Stimulated activated CD4-positive, alpha-beta T cell treated with anti-CD3 and anti-CD28 coated beads, Interleukin-12 subunit alpha, Interleukin-12 subunit beta, amount 100 ng/mL, for 48 hours (primary cell): Measurements from ENCODE around the gene ZBTB40.
A peak's percentile ranks its signal among the peaks of the same experiment; 100 is the strongest.

Experiments used
- DNase-seq, 3 donors: peaks; one replicate each; pipeline ENCODE4 v3.0.0-alpha.2; 2020; ENCODE audit warnings: low read depth in 2 of 3, low spot score in 1 of 3

Gene ZBTB40

DNA sequence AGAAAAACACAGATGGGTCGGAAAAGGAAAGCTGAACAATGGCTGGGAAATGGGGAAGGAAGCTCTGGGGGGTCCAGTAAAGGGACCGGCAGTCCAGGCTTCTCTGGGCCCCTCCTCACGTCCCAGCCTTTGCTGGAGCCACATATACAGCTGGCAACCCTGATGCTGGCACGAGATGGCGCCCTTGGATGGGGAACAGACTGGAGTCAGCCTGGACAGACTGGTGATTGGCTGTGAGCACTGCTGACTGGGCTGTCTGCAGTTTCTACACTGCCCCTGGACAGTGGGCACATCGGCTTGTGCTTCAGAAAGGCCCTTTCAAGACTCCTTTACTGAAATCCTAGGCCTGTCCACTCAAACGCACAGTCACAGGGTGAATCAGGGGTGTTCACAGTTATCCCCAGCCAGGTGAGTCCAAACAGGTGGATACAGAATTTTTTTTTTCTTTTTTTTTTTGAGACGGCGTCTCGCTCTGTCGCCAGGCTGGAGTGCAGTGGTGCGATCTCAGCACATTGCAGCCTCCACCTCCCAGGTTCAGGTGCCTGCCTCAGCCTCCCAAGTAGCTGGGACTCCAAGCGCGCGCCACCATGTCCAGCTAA lies 31.1 kb upstream of the ZBTB40 start:
- peak; percentile 38 to 51 (median 40) for DNase-seq

DNA sequence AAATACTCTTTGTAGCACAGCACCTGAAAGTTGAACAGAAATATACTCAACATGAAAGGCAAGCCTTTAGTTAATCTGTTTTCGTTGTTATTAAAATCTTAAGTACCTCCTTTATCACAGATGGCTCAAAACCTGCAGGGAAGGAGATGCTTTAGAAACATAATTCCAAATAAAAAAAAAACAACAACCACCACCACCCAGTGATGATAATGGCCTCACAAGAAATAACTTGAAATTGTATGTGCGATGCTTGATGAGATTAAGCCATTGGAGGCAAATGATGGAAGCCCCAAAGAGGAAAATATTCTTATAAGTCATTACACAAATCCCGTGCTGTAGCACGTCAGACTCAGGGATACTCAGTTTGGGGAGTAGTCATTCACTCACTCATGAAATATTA lies 24.9 kb upstream of the ZBTB40 start:
- DNase-seq = no peak

DNA sequence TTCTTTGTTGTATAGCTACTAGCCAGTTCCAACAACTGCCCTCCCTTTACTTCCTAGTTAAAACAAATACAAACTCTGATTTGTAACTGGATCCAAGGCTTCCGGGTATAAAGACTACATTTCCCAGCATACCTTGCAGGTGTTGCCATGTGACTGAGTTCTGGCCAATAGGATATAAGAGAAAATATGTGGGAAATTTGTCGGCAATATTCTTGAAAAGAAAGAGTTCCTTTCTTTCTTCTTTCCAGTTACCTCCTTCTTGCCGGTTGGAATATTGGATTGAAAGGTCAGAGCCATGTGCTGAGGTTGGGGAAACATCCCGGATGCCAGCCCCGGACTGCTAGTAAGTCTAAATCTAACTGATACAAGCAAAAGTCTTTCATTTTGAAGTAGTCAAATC lies 23.0 kb upstream of the ZBTB40 start:
- DNase-seq = peak in 1 of 3 donors; percentile 27

DNA sequence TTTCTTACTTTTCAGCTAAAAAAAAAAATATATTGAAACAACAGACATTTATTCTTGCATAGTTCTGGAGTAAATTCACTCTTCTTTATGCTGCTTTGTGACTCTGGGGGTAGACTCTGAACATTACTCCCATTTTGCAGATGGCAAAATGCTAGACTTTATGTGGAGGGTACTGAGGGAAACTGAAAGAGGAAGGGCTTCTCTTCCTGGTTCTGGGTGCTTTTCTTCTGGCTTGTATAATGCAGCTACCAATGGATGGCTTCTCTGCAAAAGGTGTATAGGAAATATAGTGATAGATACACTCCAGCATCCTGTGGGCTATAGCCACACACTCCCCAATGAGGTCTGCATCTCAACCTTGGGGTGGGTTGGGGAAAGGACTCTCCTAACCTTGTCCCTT lies 19.7 kb upstream of the ZBTB40 start:
- no peak for DNase-seq

DNA sequence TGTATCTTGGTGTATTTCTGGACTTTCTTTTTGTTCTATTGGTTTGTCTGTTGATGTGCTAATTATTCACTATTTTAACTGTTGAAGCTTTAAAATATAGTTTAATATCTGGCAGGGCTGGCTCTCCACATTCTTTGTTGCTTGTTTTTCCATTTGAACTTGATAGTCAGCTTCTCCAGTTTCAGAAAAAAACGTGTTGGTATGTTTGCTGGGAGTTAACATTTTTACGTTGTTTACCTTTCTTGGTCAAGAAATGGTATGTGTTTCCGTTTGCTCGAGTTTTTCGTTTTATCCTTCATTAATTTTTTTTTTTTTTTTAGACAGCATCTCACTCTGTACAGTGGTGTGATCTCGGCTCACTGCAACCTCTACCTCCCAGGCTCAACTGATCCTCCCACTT lies 16.9 kb upstream of the ZBTB40 start:
- no peak for DNase-seq

DNA sequence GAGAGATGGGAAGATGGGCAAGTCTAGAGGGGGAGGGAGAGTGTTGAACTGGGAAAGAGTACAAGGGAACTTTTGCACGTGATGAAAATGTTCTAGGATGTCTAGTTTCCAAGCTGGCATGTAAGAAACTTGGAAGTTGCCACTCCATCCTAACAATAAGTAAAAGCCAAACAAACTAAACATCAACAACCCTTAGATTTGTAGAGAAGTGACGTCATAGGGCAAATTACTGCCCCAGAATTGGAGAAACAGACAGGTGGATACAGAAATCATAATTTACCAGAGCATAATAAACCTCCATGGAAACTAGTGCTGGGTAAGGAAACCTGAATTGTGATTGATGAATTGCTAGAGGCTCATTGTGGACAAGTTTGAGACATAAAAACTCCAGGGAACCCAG lies 14.7 kb upstream of the ZBTB40 start:
- no peak for DNase-seq

DNA sequence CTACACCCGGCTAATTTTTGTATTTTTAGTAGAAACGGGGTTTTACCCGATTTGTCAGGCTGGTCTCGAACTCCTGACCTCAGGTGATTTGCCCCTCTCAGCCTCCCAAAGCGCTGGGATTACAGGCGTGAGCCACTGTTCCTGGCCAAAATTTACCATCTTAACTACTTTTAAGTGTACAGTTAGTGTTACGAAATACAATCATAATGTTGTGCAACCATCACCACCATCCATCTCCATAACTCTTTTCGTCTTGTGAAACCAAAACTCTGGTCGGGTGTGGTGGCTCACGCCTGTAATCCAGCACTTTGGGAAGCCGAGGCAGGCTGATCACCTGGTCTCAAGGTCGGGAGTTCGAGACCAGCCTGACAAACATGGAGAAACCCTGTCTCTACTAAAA lies 14.1 kb upstream of the ZBTB40 start:
- no peak for DNase-seq

DNA sequence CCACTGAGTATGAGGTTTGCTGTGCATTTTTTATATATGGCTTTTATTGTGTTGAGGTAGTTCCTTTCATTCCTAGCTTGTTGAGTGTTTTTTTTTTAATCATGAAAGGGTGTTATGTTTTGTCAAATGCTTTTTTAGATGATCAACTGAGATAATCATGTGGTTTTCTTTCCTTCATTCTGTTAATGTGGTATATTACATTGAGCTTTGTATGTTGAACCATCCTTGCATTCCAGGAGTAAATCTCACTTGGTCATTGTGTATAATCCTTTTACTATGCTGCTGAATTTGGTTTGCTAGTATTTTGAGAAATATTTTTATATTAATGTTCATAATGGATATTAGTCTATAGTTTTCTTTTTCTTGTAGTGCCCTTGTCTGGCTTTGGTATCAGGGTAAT lies 11.1 kb upstream of the ZBTB40 start:
- DNase-seq = no peak

DNA sequence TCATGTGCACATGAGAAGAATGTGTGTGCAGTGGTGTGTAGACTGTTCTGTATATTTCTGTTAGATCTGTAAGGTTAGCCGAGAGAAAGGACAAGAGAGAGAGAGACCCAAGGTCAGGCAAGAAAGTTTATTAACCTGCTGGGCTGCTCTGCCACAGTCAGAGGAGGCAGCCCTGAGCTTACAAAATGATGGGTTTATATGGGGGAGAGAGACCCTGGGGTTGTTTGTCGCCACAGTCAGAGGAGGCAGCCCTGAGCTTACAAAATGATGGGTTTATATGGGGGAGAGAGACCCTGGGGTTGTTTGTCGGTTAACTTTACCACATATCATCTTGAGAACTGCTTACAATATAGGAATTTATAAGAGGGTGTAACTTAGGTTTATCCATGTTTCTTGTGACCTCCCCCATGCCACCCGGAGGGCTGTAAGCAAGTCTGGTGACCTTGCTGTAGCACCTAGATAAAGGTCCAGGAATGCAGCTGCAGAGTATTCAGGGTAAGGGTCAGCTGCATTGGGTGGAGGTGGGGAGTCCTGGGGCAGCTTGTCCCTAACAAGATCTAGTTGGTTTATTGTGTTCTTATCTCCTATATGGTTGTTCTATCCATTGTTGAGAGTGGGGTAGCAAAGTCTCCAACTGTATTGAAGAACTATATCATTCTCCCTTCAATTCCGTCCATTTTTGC lies 9.3 kb upstream of the ZBTB40 start:
- no peak for DNase-seq

DNA sequence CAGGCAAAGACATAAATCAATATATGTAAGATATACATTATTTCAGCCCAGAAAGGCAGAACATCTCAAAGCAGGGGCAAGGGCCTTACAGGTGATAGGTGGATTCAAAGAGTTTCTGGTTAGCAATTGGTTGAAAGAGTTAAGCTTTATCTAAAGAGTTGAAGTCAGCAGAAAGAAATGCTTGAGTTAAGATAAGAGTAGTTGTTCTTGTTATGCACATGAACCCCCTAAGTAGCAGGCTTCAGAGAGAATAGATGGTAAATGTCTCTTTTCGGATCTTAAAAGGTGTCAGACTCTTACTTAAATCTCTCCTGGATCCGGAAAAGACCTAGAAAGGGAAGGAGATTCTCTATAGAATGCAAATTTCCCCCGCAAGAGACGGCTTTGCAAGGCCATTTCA lies 8.3 kb upstream of the ZBTB40 start:
- DNase-seq = no peak

DNA sequence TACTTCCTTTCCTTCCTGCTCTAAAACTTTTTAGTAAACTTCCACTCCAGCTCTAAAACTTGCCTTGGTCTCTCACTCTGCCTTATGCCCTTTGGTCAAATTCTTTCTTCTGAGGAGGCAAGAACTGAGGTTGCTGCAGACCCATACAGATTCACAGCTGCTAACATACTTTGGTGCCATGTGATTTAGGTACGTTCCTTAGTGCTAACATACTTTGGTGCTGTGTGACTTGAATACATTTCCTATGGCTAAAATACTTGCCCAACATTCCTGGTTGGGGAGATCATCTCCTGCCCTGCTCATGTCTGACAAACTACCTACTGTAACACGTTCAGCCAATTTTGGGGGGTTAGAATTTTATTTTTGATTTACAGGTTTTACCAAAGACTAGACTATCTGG lies 6.8 kb upstream of the ZBTB40 start:
- DNase-seq = no peak

DNA sequence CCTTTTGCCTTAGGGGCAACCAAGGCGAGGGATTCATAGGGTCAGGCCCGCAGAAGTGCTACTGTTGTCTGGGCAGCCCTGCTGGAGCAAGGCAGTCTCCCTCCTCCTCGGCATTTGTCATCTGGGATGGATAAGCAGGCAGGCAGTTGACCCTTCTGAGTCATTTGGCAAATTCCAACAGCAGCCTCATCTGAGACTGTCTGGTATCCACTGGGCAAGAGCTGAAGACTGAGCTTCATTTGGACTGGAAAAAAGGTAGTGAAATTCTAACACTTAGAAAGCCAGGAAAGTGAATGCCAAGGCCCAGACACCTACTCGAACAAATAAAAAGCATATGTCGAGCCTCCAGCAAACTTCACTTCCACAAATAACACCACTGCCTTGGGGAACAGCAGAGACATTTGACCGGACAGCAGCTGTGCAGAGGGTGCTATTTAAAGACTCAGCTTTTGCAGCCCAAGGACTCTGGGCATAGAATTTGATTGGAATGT lies 4.0 kb upstream of the ZBTB40 start:
- DNase-seq = no peak

DNA sequence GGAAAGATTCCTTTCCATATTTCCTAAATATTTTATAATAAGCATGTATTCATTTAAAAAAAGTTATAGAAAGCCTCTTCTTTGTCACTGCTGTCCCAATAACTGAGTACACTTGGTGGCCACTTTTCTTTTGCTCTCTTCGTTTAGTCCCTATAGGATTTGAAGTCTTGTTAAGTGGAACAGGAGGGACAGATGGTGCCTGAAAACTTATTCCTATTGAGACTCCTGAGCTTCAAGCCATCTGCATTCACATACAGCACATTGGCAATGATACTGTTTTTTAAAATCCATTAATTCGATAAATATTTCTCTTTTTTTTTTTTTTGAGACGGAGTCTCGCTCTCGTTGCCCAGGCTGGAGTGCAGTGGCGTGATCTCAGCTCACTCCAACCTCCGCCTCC lies 2.0 kb upstream of the ZBTB40 start:
- no peak for DNase-seq

DNA sequence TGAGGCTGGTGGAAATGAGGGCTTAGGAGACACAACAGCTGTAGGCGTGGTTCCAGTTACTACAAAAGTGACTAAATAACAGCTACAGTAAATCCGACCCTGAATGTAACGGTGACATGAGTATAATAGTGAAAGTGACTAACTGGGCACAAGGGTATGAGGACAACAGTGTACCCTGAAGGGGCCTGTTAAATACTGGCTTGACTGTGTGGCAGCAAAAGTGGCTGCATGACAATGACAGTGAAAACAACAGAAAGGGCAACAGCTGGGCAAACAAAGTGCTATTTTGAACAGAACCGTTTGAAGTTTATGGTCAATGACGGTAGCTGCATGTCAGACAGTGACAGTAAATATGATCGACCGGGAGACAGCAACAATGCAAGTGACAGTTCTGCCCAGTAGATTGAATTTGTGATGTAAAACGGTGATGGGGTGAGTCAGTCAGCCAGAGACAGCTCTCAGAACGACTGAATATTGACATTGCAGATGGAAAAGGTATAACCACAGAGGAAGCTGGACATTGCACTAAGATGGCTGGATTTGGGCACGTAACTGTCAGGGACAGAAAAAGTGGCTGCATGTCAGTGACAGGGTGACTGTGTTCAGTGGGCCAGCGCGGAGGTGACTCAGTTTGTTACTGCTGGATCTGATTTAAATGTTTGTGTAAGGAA lies 1.2 kb upstream of the ZBTB40 start:
- DNase-seq = no peak

DNA sequence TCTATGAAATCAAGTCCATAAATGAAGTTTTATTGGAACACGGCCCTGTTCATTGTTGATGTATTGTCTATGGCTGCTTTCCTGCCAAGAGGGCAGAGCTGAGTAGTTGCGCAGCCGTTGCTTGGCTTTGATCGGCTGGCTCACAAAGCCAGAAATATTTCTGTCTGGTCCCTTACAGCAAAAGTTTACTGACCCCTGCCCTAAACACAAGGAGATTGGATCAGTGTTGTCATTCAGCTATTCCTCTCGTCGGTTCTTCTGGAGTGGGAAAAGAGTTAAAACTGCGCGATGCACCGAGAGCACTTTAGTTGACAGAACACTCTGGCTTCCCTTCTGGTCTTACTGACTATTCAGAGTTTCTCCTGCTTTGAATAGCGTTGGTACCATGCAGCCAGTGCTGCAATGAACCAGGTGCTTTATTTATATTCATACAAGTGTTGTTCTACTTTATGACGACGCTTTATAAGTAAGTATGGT lies 868 bp downstream of the ZBTB40 start:
- no peak for DNase-seq

DNA sequence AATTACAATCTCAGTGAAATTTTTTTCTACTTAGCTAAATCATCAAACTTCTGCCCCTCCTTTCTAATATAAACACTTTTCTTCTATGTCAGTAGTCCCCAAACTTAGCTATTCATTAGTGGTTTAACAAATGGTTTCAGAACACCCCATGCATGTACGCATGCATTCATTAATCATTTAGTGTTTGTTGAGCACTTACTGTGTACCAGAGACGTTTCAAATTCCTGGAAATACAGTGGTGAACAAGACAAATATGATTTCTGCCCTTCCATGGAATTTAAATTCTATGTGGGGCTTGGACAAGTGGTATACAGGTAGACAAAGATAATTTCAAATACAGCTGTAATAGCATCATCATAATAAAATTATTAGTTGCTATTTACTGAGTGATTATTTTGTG lies 1.5 kb downstream of the ZBTB40 start:
- DNase-seq = no peak

DNA sequence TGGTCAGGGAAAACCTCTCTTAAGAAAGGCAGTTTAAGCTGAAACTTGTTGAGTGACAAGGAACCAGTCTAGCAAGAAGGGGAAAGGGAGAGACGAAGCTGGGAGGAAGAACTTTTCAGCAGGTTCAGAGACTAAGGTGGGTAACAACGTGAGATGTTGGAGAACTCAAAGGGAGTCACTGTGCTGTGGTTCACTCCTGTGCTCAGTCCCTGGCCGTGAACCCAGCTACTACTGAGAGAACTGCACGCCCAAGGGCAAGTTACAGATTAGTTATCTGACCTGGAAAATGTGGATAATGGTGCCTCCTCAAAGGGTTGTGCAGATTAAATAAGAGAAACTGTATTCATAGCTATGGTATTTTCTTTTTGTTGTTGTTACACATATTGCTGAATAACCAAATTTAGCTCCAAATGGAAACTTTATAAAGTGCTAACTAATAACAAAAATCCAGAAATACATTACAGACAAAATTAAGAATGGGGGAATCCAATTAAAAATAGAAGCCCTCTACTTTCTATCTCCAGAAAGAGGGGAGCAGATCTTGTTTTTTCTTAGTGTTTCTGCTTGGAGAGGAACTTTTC lies 2.9 kb downstream of the ZBTB40 start:
- no peak for DNase-seq

DNA sequence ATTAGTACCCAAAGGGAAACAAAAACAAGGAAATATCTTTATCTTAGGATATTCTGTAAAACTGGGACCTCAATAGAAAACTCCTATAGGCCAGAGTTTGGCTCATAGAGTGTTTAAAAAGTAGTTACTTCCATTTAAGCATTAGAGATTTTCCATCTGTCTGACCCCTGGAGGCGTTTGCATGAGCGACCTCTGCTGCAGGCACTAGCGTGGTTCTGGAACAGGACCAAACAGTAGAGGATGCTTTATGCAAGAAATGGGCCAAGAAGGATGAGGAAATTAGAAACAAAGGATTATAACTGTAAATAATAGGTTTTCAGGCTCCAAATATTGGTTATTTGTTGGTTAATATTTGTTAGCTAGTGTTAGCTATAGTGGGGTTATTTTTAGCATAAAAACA lies 5.7 kb downstream of the ZBTB40 start:
- no peak for DNase-seq

DNA sequence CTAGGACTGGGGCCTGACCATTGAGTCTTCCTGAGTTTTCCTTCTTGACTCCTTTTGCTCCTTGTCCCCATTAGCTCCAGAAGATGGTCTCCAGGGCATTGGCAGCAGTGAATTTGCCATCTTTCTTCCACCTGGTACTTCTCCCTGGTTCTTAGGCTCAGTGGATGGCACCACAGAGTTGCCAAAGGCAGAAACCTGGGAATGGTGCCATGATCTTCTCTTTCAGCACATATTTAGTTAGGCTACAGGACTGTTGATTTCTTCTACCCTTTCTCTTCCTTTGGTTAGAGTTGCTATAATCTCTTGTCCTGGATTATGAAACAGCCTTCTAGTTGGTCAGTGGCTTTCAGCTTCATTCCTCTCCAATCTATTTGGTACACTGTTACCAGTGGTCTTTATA lies 6.2 kb downstream of the ZBTB40 start:
- DNase-seq = no peak

DNA sequence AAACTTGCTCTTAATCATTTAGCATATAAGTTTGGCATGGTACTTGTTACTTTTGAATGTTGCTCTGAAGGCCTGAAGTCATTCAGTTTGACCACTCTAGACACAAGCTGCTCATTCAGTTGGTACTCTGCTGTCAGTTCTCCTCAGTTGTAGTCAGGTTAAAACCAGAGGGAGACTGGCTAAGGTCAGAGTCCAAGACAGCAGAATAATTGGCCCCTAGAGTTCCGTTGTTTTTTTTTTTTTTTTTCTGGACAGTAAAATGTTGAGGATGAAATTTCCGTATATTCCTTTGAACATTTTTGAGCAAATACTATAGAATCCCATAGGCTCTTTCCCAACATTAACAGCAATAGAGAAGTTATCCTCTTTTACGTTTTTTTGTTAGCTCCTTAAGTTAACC lies 9.4 kb downstream of the ZBTB40 start:
- DNase-seq = no peak

DNA sequence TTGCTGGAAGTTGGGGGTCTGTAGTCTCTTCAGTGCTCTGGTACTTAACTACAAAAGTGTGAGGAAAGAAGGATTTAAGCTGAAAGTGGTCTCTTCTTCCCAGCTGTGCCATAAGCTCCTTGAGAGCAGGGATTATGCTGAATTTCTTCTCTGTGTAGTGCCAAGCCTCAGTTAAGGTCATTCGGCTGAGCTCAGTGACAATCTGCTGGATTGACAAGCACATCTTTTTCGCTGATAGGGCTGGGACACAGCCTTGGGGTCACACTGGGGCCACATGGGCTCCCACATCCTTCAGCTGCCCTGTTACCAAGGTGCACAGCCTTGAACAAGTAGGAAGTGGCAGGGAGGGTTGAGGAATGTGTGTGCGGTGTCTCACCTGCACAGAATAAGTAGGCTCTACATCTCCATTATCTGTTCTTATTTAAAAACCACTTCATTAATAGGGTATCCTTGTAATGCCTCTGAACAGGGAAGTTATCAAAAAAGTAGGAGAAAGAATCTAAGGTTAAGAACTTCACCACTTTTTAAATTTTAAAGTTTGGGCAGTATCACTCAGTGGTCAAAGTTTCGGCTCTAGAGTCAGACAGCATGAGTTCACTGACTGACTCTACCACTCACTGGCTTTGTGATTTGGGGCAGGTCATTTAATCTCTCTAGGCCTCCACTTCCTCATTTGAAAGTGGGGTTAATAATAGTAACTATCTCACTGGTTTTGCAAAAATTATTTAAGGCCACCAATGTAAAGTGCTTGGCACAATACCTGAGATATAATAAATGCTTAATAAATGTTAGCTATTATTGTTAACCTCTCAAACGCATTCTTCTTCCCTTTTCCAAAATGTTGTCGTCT lies 10.3 kb downstream of the ZBTB40 start:
- no peak for DNase-seq
